Bronchial epithelial cell (primary cell): ENCODE results near the gene CHST14. TPM values are rescaled to one million over a fixed set of nuclear protein-coding genes. Genes with fewer than 3 reads are reported as not detected.

Experiments used
- DNase-seq: peaks from one replicate; pipeline ENCODE4 v3.0.0-alpha.2; 2010; ENCODE audit warnings: low read depth
- FAIRE-seq: peaks from 2 replicates; lab custom pipeline; 2011; peaks lifted over from hg19 to GRCh38; lab: Jason Lieb, UNC
- H3K27me3 ChIP-seq: 2 replicates; pipeline ENCODE4 v1.5.1; 2011; ENCODE audit warnings: low read length; ENCODE audit not compliant: control insufficient read depth, insufficient read depth
- H3K36me3 ChIP-seq: 2 replicates; pipeline ENCODE4 v1.5.1; 2011; ENCODE audit warnings: low read length; ENCODE audit not compliant: control insufficient read depth, insufficient read depth
- H3K4me3 ChIP-seq: 2 replicates; pipeline ENCODE4 v1.5.1; 2011; ENCODE audit warnings: mild to moderate bottlenecking, low read depth, low read length, control low read depth
- CTCF ChIP-seq: IDR thresholded peaks from 2 replicates; pipeline ENCODE4 v1.5.1; 2011; ENCODE audit warnings: mild to moderate bottlenecking, moderate library complexity, low read length, control low read depth, inconsistent platforms; ENCODE audit not compliant: insufficient read depth, severe bottlenecking
- total RNA-seq: library from RNA; depleted of rRNA; stranded (reverse); fragments of >200 nt; gene quantifications from 2 replicates; pipeline ENCODE4 v1.2.1, GENCODE V29; 2014

Gene CHST14
- total RNA-seq, 1 donor from 2014 or later: 1.1 TPM

GRCh38 chr15:40486066-40486770 is 15.4 kb downstream of the CHST14 start:
- DNase-seq (no peak), FAIRE-seq (no peak)
- TF ChIP-seq CTCF: no peak
- Histone ChIP-seq H3K4me3 (no peak overlapping the region), H3K36me3 (no peaks in the 10 kb centered on the region), H3K27me3 (no peaks in the 10 kb centered on the region)

GRCh38 chr15:40487816-40488682 is 17.3 kb downstream of the CHST14 start:
- Histone ChIP-seq H3K36me3 (no peaks in the 10 kb centered on the region), H3K4me3 (no peak overlapping the region), H3K27me3 (no peaks in the 10 kb centered on the region)
- TF ChIP-seq CTCF: no peak
- no peak for FAIRE-seq
- DNase-seq: no peak

GRCh38 chr15:40489274-40490175 is 18.7 kb downstream of the CHST14 start:
- no peaks in the 10 kb centered on the region for H3K27me3 ChIP-seq
- FAIRE-seq (no peak), DNase-seq (no peak)
- H3K36me3 ChIP-seq: no peaks in the 10 kb centered on the region
- TF ChIP-seq CTCF: no peak
- no peak overlapping the region for H3K4me3 ChIP-seq

- no peak for TF ChIP-seq CTCF
- H3K4me3 ChIP-seq: no peak overlapping the region
- FAIRE-seq (peak; percentile 43), DNase-seq (peak; percentile 90)
- H3K36me3 ChIP-seq: no peaks in the 10 kb centered on the region
- no peaks in the 10 kb centered on the region for H3K27me3 ChIP-seq
Measured at GRCh38 chr15:40493089-40493840, 22.5 kb downstream of the CHST14 start.

DNA sequence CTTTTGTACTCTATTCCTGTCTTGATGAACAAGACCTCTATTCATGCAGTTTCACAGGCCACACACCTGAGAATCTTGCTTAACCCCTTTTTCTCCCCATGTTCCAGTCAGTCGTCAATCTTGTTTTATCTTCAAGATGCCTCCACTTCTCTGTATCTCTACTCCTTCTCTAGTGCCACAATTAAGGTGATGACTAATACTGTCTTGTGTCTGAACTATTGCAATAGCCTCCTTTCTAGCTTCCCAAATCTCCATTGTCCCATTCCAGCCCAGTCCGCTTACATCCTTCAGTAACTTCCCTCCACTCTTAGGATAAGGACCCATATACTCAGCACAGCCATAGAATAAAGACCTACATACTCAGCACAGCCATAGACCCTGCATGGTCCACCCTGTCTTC is 24.7 kb downstream of the CHST14 start:
- Histone ChIP-seq H3K27me3 (no peaks in the 10 kb centered on the region), H3K4me3 (no peak overlapping the region), H3K36me3 (no peaks in the 10 kb centered on the region)
- DNase-seq: no peak
- FAIRE-seq: no peak
- no peak for TF ChIP-seq CTCF
